CMK (cell line): ENCODE results near the gene ESPNL.

Experiments used
- DNase-seq: peaks from one replicate; pipeline ENCODE4 v3.0.0-alpha.2; 2010; ENCODE audit warnings: low read depth

ESPNL gene

DNA sequence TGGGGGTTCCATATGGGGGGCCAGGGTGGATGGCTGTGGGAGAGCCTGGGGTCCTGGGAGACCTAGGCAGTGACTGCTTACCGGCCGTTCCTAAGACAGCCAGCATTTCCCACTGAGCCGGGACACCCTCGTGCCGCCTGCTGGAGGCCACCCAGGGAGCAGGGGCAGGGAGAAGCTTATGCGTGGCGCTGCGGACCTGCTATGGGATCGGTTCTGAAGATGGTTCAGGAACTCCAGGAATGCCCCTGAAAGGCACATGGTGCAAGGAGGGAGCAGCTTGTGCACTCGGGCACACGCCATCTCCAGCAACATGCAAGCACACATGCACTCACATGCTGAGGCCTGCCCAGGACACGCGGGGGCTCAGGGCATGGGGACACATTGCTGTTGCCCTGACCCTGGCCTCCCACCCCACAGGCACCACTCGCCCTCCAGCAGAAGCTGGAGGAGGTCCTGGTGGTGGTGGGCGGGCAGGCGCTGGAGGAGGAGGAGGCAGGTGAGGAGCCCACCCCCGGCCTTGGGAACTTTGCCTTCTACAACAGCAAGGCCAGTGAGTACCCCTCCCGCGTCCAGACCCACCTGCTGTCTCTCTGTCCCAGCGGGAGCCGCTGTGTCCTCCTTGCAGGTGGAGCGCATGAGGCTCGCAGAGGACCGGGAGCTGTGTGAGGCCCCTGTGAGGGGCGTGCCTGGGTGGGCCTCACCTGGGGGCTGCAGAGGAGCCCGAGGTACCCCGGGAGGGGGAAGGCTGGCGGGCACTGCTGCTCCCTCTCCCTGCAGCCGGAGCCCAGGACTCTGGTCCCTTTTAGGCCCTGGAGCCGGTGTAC lies 42.5 kb downstream of the ESPNL start:
- DNase-seq, result no peak

DNA sequence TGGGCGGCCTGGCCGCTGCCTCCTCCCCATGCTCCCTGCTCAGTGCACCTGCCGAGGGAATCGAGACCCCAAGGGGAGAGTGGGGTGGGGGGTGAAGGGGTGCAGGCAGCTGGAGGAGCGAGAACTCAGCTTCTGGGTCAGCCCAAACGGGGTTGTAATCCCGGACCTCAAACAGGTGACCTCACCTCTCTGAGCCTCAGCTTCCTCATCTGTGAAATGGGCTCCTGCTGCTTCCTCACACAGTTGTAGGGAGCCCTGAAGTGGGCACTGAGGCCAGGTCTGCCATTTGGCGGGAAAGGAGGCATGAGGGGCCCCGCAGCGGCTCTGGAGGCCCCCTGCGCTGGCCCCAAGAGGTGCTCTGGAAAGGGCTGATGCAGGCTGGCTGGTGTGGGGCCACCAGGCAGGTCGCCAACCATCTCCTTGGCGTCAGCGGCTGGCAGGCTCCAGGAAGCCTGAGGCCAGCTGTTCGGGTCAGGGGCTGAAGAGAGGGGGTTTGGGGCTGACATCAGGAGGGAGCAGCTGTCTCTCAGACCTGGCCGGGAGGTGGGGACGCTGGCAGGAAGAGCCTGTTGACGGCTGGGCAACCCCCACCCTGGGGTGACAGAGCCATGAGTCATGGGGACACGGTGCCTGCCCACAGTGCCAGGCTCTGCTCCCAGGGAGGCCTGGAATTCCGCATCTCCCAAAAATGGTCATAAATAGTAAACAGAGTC lies 43.3 kb downstream of the ESPNL start:
- DNase-seq, result no peak

DNA sequence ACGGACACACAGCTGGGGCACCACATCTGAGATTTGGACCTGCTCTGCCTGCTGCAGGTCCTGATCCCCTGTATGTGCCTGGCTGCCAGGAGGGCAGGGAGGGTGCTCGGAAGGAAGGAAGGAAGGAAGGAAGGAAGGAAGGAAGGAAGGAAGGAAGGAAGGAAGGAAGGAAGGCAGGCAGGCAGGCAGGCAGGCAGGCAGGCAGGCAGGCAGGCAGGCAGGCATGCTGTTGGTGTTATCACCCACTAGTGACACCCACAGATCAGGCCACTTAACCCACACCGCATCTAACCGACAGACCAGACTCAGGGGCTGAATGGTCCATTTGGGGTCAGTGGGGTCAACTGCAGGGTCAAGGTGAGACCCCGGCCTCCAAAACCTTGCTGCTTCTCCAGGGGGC lies 44.1 kb downstream of the ESPNL start:
- no peak for DNase-seq

DNA sequence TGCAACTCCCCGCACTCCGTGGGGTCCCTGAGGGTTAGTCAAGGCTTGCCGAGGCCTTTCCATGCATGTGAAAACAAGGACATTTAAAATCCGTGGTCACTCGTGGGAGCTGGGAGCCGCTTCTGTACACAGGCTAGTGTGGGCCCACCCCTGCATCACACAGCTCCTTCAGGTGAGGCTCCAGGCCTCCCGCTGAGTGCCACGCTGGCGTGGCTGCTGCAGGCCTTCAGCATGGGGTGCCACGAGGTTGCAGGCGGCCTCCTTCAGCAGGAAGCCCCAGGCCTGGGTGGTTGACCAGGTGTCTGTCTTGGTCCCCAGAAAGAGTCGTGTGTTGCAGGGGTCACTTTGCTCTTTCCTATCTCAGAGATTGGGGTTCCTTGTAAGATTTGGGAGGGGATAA lies 44.9 kb downstream of the ESPNL start:
- DNase-seq, result no peak

DNA sequence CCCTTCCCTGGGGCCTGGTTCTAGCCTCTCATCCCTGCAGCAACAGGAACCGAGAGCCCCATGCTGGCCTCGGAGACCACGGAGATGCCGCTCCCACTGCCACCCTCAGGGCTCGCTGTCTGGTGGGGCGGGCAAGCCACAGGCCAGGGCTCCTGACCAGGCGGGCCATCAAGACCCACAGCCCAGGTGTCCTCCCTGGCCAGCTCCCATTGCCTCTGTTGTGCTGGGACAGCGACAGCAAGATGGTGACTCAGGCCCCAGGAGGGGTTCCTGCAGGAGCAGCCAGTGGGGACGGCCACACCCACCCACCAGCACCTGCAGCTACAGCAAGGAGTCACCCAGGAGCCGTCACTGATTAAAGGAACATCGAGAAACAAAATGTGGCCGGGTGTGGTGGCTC lies 45.7 kb downstream of the ESPNL start:
- no peak for DNase-seq

DNA sequence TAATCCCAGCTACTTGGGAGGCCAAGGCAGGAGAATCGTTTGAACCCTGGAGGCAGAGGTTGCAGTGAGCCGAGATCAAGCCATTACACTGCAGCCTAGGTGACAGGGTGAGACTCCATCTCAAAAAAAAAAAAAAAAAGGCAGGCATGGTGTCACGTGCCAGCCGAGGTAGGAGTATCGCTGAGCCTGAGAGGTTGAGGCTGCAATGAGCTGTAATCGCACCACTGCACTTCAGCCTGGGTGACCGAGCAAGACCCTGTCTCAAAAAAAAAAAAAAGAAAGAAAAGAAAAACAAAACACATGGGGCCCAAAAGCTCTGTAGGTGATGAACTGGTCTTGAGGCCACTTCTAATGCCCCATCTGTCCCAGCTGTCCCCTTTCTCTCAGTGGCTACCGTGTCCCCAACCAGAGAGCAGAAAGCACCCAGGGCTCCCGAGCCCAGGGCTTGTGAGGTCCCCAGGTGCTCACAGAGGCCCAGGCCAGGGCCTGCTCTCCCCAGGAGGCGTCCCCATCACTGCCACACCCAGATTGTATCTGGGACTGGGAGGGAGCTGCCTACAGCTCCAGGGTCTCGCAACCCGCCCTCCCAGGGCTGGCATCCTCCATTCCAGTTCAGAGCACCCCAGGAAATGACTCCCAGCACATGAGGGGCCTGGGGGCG lies 46.9 kb downstream of the ESPNL start:
- DNase-seq, result no peak

DNA sequence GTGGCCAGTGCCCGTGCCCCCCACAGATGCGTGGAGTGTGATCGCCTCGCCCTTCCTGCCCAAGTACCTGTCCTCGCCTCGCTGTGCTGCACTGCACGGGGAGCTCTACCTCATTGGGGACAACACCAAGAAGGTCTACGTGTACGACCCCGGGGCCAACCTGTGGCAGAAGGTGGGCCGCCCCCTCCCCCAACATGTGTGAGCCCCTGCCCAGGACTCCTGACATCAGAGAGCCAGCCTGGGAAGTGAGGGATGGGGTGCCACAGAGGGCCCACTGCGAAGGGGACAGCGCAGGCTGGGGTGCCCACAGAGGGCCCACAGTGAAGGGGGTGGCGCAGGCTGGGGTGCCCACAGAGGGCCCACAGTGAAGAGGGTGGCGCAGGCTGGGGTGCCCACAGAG lies 48.8 kb downstream of the ESPNL start:
- no peak for DNase-seq

DNA sequence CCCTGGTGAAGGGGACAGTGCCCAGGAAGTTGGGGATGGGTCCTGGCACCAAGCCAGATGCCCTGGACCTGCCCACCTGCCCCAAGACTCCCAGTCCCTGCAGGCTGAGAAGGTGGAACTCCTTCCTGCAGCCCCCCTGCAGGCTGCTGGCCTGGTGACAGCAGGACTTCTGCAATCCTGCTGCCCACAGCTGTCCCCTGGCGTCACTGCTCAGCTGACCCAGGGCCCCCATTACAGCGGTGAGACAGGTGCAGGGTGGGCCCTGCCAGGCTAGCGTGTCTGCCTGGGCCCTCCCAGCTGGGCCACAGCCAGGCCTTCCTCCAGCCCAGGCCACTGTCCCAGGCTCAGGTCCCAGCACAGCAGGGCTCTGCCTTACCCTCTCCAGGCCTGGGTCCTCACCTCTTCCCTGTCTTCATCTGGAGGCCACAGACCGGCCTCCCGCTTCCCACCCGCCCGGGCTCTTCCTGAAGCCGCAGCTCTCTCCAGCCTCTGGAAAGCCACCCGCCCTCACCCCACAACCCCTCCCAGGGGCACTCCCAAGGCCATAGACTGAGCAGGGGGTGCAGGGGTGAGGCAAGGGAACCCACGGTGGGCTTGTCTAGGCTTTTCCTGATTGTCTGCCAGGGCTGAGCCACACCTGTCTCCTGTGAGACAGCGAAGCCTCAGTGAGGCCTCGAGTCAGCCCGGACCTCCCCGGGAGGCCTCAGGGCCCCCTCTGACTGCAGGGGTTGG lies 49.9 kb downstream of the ESPNL start:
- DNase-seq, result no peak

DNA sequence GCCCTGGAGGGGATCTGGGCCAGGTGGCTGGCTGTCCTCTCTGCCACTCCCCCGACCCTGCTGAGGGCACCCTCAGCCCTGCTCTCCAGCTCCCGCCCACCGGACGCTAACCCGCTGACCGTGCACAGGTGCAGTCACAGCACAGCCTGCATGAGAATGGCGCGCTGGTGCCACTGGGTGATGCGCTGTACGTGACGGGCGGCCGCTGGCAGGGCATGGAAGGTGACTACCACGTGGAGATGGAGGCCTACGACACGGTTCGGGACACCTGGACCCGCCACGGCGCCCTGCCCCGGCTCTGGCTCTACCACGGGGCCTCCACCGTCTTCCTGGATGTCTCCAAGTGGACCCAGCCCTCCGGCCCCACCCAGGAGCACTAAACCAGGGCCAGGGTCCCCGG lies 50.5 kb downstream of the ESPNL start:
- DNase-seq, result no peak

DNA sequence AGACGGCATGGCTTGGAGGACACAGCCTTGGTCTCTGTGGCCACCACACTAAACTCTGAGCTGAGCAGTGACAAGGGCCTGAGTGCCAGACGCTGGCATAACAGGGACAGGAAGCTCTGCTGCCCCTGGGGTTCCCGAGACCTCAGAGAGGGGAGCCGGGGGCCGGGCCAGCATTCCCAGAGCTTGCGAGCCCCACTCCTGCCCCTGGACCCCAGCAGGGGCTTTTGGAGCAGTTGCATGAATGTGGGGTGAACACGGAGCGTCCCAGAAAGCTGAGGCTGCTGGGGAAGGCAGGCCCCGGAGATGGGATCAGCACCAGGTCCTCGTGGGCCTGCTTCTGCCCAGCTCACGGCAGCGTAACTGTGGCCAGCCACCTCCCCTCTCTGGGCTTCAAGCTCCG lies 51.1 kb downstream of the ESPNL start:
- DNase-seq, result no peak

DNA sequence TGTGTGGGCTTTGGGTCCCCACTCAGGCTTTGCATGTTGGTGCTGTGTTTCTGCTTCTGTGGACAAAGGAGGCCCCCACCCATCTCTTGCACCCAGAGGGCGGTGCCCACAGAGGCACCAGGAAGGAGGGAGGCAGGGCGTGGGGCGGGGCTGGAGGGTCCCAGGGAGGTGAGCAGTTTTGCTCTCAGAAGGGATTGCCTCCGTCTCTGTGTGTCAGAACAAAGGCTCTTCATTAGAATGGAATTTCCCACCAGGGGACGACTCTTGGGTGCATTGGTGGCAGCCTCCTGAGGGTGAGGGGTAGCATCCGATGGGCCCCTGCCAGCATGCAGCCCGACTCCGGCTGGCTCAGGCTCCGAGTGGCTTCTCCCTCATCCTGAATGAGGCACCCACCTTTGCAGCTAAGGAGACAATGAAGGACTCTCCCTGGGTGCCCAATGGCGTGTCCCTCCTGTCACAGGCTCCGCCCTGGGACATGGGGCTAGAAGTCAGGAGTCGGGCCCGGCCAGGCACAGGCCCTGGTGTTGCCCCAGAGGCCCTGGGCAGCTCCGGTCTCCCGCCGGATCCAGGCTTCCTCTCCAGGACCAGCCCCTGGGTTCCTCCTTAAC lies 51.6 kb downstream of the ESPNL start:
- DNase-seq, result no peak

DNA sequence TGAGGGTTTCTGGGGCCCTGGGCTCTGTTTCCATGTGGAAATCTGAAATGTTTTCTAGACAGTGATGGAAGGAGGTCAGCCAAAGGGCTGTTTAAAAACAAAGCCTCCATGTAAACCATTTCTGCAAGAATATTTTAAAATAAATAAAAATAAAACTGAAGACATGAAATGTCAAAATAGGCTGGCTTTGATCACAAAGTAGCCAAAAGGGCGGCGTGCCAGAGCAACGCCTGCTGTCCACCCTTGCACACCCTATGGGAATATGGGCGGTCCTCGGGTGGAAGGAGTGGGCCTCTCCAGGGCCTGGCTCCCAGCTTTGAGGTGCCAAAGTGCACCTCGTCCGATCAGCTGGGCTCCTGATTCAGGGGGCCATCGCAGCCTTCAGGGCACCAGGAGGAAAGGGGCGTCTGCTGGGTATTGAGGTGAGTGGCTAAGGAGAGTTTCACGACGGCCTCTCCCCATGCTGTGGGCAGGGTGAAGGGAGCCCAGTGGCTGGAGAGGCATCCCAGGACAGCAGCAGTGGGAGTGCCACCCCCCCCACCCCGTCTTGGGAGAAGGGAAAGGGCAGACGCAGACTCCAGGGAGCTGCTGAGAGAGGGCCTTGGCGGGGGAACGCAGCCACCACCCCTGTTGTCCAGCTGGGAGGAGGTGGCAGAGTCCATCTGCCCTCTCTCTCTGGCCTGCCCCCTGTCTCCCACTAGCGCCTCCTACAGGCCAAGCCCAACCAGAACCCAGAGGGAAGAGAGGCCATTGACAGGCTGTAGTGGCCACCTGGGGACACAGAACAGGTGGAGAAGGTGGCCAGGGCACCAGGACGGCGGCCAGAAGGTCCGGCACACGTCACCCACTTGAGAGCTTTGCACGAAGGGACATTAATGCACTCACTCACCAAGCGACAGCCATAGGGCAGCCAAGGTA lies 52.9 kb downstream of the ESPNL start:
- DNase-seq, result no peak

DNA sequence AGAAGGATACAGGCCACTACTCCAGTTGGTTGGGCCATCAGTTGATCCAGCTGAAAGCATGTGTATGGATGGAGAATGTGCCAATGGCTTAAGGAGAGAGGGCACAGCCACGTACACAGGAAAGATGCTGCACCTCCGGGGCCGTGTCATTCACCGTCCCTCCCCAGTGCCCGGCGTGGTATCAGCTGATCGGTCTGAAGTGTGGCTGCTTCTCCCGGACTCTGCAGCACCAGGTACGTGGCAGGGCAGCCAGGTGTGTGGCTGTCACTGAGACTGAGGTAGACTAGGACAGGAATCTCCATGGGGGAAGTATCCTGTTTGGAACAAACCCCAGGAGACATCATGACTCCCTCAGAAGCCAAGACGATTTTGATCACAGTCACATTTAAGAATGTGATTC lies 54.4 kb downstream of the ESPNL start:
- no peak for DNase-seq

DNA sequence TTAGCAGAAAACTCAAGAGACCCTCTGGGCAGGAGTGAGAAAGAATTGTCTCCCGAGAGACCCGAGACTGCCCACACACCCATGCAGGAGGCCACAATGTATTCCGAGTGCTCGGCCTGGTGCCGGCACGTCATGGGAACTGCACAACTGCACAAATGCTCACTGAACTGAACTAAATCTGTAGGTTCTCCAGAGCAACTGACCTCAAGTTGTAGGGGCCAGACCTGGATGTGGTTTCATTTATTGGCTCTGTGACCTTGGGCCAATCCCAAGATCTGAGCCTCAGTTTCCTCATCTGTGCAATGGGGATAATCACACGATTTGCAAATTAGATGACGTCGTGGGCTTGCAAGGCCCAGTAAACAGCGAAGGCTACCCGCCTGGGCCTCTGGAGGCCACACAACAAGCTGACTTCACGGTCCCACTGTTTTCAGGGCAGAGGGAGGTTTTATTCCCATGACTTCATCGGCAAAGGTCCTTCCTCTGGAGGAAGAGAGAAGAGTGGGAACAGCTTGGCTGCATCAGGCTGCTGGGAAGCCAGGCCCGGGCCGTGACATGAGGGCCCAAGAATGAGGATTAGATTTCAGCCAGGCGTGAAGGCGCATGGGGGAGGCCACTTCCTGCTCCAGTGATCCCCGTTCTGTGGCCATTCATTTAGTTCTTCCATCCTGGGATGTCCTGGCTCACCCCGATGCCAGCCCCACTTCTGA lies 55.1 kb downstream of the ESPNL start:
- no peak for DNase-seq

DNA sequence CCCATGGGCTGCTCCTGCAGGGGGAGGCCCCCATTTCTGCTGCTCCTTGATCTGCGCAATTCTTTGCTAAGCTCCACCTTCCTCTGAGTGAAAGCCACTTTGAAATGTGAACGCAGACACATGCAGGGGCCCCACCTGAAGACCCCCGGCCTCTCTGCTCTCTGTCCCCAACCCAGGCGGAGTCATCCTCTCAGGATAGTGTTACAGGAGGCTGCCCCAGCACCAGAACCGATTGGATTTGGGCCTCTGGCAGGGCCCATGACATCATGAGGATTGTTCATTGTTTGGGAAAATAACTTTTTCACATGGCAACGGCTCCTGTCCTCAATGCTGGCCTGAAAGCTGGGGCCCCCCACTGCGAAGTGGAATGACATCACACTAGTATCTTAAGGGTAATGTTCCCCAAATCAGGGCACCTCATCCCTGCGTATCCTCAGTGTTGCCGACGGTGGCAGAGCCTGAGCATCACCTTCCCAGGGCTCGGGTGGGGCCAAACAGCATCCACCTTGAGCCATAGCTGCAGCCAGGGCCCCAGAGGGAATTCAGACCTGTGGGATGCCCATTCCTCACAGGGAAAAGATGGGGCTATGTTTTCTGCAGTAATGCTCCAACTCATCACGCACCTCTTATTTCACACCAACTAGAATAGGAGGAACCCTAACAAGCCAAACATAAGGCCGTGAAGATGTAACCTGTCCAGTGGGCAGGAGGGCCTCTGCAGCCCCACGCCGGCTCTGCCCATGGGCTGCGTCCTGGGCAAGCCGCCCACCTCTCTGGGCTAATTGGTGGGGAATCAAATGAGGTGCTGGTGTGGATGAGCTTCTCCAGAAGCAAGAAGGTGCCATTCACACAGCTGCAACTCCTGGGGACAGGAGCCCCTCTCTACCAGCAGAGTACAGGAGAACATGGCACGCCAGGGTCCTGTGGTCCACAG lies 55.9 kb downstream of the ESPNL start:
- DNase-seq, result no peak

DNA sequence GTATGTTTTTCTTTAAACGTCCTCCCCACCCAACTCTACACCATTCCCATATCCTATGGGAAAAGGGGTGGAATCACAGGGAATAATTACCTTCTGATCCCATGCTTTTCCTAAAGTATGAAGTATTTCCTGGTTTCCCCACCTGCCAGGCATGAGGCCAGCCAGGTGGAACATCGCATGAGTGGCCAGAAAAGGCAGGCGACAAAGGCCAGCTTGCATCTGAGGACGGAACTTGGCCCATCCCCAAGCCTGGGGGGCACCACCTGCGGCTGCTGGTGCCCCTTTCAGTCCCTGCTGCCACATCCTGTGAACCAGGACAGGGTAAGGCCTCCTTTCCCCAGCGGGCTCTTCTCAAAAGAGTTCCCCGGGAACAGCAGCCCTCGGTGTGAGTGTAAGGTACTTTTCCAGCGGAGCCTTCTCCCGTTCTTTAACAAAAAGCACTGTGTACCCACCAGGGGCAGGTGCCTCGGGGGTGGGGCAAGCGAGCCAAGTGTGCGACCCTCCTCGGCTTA lies 57.4 kb downstream of the ESPNL start:
- no peak for DNase-seq

DNA sequence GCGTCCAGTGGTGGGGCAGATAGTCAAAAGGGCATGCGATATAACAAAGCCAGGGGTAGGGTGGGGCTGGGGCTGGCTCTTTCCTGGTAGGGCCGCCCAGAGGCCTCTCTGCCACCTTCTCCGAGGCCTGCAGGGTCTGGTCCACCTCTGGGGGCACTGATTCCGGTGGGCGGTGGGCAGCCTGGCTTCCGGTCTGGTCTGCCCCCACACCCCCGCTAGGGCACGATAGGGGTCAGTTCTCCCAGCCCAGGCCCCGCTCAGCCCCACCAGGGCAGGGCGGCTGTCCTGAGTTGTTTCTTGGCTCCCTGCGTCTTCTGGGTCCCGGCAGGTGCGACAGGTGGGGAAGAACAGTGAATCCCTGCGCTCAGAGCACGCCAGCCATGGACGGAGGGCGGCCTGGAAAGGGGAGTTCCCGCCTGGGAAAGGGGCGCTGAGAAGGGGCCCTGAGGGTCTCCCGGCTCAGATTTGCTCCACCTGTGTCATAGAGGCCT lies 57.9 kb downstream of the ESPNL start:
- no peak for DNase-seq

DNA sequence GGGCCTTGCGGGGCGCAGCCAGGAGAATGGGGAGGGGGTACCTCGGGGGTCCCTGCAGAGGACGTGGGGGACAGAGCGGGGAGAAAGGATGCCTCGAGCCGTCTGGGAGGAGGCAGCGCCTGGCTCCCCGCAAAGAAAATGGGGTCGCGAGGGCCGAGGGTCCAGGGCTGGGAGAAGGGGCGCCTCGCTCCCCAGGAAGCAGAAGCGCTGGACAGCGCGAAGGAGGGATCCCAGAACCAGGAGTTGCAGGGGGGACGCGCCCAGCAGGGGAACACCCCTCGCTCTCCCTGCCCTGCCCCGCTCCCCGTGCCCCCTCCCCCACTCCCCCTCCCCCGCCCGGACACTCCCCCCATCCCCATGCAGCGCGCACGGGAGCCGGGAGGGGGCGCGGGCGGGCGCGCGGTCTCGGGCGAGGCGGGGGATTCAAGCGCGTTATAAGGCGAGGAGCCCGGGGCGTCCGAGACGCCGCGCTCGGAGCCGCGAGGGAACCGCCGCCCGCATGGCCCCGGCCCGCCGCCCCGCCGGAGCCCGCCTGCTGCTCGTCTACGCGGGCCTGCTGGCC lies 58.5 kb downstream of the ESPNL start, which contains the start of gene ERFE:
Gene ERFE (plus strand): TSS at position 462 of the 562 bp plus-strand sequence. CDS start 38 bp downstream, at position 500.
- DNase-seq, result no peak
